RPMI7951 (cell line): ENCODE results near the gene FZD1. TPM values are rescaled to one million over a fixed set of nuclear protein-coding genes. Genes with fewer than 3 reads are reported as not detected.

Experiments
- DNase-seq: peaks from one replicate; pipeline ENCODE4 v3.0.0-alpha.2; 2012; ENCODE audit warnings: low read depth
- total RNA-seq: library from RNA; depleted of rRNA; stranded (reverse); fragments of >200 nt; shearing (Covaris generic); gene quantifications from 2 replicates; pipeline ENCODE4 v1.2.3, GENCODE V29; 2014

Gene FZD1
- total RNA-seq, 1 experiment from 2014 or later: 10.1 TPM

- peak; percentile 68 for DNase-seq
Observed at GRCh38 chr7:91264924-91265681, 870 bp downstream of the FZD1 start.

DNA sequence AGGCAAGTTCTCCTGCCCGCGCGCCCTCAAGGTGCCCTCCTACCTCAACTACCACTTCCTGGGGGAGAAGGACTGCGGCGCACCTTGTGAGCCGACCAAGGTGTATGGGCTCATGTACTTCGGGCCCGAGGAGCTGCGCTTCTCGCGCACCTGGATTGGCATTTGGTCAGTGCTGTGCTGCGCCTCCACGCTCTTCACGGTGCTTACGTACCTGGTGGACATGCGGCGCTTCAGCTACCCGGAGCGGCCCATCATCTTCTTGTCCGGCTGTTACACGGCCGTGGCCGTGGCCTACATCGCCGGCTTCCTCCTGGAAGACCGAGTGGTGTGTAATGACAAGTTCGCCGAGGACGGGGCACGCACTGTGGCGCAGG, 1.4 kb downstream of the FZD1 start:
- no peak for DNase-seq

GRCh38 chr7:91266067-91266688, 1.9 kb downstream of the FZD1 start:
- DNase-seq: no peak

DNA sequence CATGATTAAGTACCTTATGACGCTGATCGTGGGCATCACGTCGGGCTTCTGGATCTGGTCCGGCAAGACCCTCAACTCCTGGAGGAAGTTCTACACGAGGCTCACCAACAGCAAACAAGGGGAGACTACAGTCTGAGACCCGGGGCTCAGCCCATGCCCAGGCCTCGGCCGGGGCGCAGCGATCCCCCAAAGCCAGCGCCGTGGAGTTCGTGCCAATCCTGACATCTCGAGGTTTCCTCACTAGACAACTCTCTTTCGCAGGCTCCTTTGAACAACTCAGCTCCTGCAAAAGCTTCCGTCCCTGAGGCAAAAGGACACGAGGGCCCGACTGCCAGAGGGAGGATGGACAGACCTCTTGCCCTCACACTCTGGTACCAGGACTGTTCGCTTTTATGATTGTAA, 2.5 kb downstream of the FZD1 start:
- DNase-seq: no peak

- peak; percentile 19 for DNase-seq
Observed at GRCh38 chr7:91267171-91267955, 3.1 kb downstream of the FZD1 start.

- no peak for DNase-seq
Observed at GRCh38 chr7:91270372-91270771, 6.1 kb downstream of the FZD1 start.

DNA sequence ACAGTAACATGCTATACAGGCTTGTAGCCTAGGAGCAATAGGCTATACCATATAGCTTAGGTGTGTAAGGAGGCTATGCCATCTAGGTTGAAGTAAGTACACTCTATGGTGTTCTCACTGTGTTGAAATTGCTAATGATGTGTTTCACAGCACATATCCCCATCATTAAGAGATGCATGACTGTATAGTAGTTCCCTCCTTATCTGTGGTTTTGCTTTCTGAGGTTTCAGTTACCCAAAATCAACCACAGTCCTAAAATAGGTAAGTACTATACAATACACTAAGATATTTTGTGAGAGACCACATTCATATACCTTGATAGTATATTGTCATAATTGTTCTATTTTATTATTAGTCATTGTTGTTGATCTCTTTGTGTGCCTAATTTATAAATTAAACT, 12.7 kb downstream of the FZD1 start:
- DNase-seq: no peak

GRCh38 chr7:91280185-91280584, 16.0 kb downstream of the FZD1 start:
- no peak for DNase-seq

GRCh38 chr7:91280604-91281003, 16.4 kb downstream of the FZD1 start:
- DNase-seq: no peak

DNA sequence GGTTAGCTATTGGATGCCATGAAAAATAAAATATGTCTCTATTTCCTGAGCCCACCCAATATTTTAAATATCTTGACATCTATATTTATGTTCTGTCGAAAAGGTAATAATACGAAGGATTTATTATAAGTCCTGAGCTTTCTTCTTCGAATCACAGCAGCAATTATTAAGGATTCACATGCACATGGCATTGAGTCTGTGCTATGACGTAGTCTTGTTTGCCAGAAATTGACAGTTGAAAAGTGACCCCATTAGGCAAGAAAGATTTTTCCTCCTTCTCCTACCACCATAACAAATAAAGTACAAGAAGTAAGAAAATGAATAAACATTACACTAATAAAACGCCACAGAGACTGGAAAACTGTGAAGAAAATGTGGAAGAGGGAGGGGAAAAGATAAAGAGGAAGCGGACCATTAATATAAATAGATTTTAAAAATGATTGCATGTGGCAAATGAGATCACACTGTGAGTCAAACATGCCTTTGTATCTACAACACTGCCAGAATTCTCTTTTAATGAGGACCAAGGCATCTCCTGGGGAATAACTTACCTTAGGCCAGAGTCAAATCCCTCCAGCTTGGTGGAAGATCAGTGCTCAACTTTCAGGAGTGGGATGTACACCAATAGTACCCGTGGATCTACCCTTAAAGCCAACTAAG, 21.6 kb downstream of the FZD1 start:
- no peak for DNase-seq

GRCh38 chr7:91286432-91286831, 22.2 kb downstream of the FZD1 start:
- no peak for DNase-seq

DNA sequence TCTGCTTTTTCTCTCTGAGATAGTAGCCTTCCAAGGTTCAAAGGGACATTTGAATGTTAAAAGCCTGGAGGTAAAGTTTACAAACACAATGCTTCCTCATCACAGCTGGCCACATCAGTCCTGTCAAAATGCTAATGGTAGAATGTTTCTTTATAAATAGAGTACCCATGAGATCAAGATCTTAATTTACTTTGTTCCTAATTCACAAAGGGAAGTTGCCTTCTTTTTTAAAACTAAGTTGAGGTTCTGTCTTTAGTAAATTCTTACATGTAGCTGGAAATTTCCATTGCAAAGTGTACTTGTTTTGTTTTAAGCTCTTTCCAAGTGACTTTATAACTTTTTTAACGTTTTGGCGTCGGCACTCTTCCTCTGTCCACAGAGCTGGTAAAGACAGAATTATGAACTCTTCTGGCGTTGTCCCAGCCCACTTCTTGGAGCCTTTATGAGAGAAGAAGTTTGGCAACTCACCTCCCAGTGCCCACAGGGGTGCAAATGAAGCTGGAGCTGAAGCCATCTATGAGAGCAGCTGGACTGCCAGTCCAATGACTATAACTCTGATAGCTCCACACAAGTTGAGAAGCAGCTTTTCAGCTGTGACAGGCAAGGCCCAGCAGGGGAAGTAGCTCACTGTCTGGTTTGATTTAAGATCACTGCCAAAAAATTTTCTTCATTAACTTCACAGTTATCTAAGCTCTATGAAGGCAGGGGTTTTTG, 23.3 kb downstream of the FZD1 start:
- no peak for DNase-seq

DNA sequence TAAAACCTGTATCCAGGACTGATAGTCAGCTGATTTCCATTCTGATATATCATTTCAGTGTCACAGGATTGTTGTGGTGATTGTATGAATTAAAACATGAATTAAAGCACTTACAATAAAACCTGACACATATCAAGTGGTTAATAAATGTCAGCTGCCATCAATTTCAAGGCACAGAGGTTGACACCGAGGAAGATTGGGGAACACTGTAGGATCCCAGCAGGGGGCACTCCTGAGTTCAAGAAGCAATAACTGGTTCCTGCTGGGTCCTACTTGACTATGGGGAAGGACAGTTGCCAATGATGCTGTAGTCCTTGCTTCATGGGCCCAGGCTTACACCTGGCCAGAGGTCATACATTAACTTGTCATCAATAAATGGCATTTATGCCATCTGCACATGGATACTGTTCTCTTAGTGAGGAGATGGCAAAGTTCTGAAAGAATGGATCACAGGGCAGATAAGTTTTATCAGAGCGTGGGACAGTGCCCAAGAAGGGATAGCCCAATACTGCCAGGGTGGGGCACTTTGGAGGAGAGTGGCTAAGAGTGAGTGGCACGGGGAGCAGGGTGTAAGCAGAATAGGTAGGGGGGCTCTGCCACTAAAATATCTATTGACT, 24.1 kb downstream of the FZD1 start:
- DNase-seq: peak; percentile 21

GRCh38 chr7:91289633-91290254, 25.5 kb downstream of the FZD1 start:
- DNase-seq: no peak

- DNase-seq: no peak
Observed at GRCh38 chr7:91291302-91291701, 27.1 kb downstream of the FZD1 start.

- no peak for DNase-seq
Observed at GRCh38 chr7:91291902-91292301, 27.7 kb downstream of the FZD1 start.

DNA sequence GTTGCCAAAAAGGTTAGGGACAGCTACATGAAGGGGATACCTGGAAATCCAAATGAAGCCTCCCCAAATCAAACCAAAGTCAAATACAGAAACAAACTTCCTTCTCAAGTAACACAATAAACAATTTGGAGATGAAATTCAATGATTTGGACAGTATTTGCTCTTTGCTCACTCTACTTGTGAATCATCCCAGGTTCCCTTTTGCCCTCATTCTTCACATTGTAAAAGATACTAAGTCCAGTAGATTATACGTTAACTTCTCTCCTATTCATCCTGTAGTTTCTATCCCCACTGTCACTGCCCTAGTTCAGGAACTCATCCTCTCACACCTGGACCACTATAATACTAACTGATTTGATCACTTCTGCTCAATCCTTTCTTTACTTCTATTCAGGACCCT, 28.3 kb downstream of the FZD1 start:
- DNase-seq: no peak

DNA sequence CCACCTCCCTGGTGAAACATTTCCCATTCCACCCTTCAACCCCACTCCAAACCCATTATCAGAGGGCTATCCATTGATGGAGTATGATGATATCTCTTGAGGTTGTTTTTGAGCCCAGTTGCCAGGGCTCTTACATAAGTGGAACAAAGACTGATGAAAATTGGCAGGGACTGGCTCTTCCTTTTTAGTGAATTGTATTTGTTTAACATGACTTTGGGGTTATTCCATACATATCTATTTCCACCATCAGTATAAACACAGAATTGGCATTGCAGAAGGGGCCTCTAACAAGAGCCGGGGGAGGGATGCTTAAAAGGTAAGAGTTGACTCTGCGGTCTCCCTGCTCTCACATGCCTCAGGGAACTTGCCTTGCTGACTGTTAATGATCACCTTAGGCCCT, 28.9 kb downstream of the FZD1 start:
- DNase-seq: no peak

GRCh38 chr7:91293840-91294239, 29.6 kb downstream of the FZD1 start:
- DNase-seq: no peak

DNA sequence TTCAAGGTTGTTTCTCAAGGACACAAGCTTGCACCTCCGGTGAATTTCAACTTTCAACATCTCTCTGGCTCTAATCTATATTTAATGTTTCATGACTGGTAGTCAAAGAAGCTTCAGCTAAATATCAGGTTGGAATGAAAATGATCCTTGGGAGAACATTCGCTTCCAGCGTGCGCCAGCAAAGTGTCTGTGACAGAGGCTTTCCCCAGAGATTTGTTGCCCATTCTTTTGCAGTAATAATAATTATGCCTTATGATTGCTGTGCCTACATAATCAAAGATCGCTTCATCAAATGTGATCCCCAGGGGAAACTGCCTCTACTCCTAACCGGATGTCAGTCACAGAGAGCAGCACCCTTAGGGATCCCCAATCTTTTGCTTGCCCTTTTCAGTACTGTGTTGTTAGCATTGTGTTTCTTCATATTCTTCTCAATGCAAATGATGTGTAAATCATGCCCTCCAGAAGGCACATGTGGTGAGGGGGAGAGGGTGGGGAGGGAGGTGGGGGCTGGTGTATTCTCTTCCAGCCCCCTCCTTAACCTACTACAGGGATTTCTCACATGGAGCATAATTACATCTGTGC, 30.5 kb downstream of the FZD1 start:
- no peak for DNase-seq
